ENCODE results near the gene AFF3. TPM values are rescaled to one million over a fixed set of nuclear protein-coding genes. Genes with fewer than 3 reads are reported as not detected.

Gene AFF3
- polyA plus RNA-seq, 1 donor (not counting 4 experiments of a cell fraction or from before 2014, with no cell fraction given): not detected

GRCh38 chr2:99691926-99692325 lies 450.5 kb downstream of the AFF3 start:
- peaks cover 18% of the 10 kb centered on the region for H3K27me3 ChIP-seq (ENCODE audit: control insufficient read depth, extremely low read depth, insufficient read depth, low read length)
- no peak overlapping the region for H2AFZ ChIP-seq (ENCODE audit: control insufficient read depth, low read length)
- TF ChIP-seq CTCF (optimal IDR thresholded peaks at IDR 0.05 in 1 of 3, IDR thresholded peaks at IDR 0.05 in 1 of 3, conservative IDR thresholded peaks at IDR 0.05 in 1 of 3; ENCODE audit: extremely low read depth in 1 of 3, insufficient read depth in 2 of 3, low read length in 3 of 3): no peak
- no peak for TF ChIP-seq EZH2 (IDR thresholded peaks at IDR 0.05; ENCODE audit: low read length)
- no peak overlapping the region for H3K4me2 ChIP-seq (ENCODE audit: control insufficient read depth, extremely low read depth, insufficient read depth, low read depth, low read length)
- no peaks in the 10 kb centered on the region for H3K4me1 ChIP-seq (ENCODE audit: control insufficient read depth, extremely low read depth, insufficient read depth, low read length)
- H3K9me3 ChIP-seq (ENCODE audit: control insufficient read depth, low read depth, low read length): no peaks in the 10 kb centered on the region
- no peaks in the 10 kb centered on the region for H3K79me2 ChIP-seq (ENCODE audit: control insufficient read depth, insufficient read depth, low read length)
- no peak overlapping the region for H3K4me3 ChIP-seq (ENCODE audit: control insufficient read depth in 2 of 3, extremely low read depth in 1 of 3, insufficient read depth in 2 of 3, low read depth in 1 of 3, low read length in 3 of 3)
- no peaks in the 10 kb centered on the region for H4K20me1 ChIP-seq (ENCODE audit: control insufficient read depth, extremely low read depth, insufficient read depth, low read length)
- DNase-seq (ENCODE audit: low read depth, low spot score) (no peak), FAIRE-seq (no peak)
- H3K9ac ChIP-seq (ENCODE audit: control insufficient read depth, extremely low read depth, insufficient read depth, low read length): no peak overlapping the region
- no peaks in the 10 kb centered on the region for H3K9me1 ChIP-seq (ENCODE audit: control insufficient read depth, extremely low read depth, insufficient read depth, low read length)
- dilution Hi-C loops (cut with MboI; ENCODE audit: extremely low pct_ligation_motif_present, low sequenced_read_pairs): no loop called here
- no peaks in the 10 kb centered on the region for H3K36me3 ChIP-seq (ENCODE audit: control insufficient read depth in 2 of 2, extremely low read depth in 1 of 2, insufficient read depth in 2 of 2, low read length in 2 of 2)
- H3K27ac ChIP-seq (ENCODE audit: control insufficient read depth, insufficient read depth, low read length): no peak overlapping the region

GRCh38 chr2:99689145-99689742 lies 453.1 kb downstream of the AFF3 start:
- no peak for DNase-seq (ENCODE audit: low read depth, low spot score)
- Histone ChIP-seq H3K9me1 (ENCODE audit: control insufficient read depth, extremely low read depth, insufficient read depth, low read length) (no peaks in the 10 kb centered on the region), H2AFZ (ENCODE audit: control insufficient read depth, low read length) (no peak overlapping the region), H3K4me1 (ENCODE audit: control insufficient read depth, extremely low read depth, insufficient read depth, low read length) (no peaks in the 10 kb centered on the region), H3K4me2 (ENCODE audit: control insufficient read depth, extremely low read depth, insufficient read depth, low read depth, low read length) (no peak overlapping the region), H3K27ac (ENCODE audit: control insufficient read depth, insufficient read depth, low read length) (no peak overlapping the region), H3K9me3 (ENCODE audit: control insufficient read depth, low read depth, low read length) (no peaks in the 10 kb centered on the region), H3K27me3 (ENCODE audit: control insufficient read depth, extremely low read depth, insufficient read depth, low read length) (peaks cover 10% of the 10 kb centered on the region), H3K9ac (ENCODE audit: control insufficient read depth, extremely low read depth, insufficient read depth, low read length) (no peak overlapping the region), H3K36me3 (ENCODE audit: control insufficient read depth in 2 of 2, extremely low read depth in 1 of 2, insufficient read depth in 2 of 2, low read length in 2 of 2) (no peaks in the 10 kb centered on the region), H3K4me3 (ENCODE audit: control insufficient read depth in 2 of 3, extremely low read depth in 1 of 3, insufficient read depth in 2 of 3, low read depth in 1 of 3, low read length in 3 of 3) (no peak overlapping the region), H3K79me2 (ENCODE audit: control insufficient read depth, insufficient read depth, low read length) (no peaks in the 10 kb centered on the region), H4K20me1 (ENCODE audit: control insufficient read depth, extremely low read depth, insufficient read depth, low read length) (no peaks in the 10 kb centered on the region)
- dilution Hi-C loops (cut with MboI; ENCODE audit: extremely low pct_ligation_motif_present, low sequenced_read_pairs): no loop called here
- no peak for TF ChIP-seq CTCF (optimal IDR thresholded peaks at IDR 0.05 in 1 of 3, IDR thresholded peaks at IDR 0.05 in 1 of 3, conservative IDR thresholded peaks at IDR 0.05 in 1 of 3; ENCODE audit: extremely low read depth in 1 of 3, insufficient read depth in 2 of 3, low read length in 3 of 3)
- TF ChIP-seq EZH2 (IDR thresholded peaks at IDR 0.05; ENCODE audit: low read length): no peak
- FAIRE-seq: no peak

Data from keratinocyte (primary cell).